ENCODE measurements around the gene HK2.

DNA sequence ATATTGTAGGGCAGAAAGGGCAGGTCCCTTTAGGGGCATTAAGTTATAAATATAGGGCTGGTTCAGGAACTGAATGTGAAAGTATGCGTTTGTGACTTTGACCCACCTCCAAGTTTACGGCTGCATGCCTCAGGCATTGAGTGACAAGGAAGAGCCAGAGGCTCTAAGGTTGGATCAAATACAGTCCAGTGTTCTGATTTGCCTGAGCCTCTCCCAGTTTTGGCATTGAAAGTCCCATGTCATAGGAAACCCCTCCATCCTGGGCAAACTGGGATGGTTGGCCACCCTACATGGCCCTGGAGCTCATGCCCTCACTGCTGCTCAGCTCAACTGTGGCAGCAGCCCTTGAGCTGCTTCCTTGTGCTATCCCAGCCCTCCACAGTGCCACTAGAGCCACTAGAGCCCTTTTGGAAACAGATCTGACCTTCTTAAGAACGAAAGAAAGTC, 29.9 kb downstream of the HK2 start:
- TF ChIP-seq FOSB (CRISPR knock-in tag; IDR thresholded peaks at IDR 0.05): no peak
- TF ChIP-seq REST (IDR thresholded peaks at IDR 0.05): no peak

Data from A549 (cell line).